ENCODE measurements around the gene KIF21B. TPM values are rescaled to one million over a fixed set of nuclear protein-coding genes. Genes with fewer than 3 reads are reported as not detected.

KIF21B gene, protein sequence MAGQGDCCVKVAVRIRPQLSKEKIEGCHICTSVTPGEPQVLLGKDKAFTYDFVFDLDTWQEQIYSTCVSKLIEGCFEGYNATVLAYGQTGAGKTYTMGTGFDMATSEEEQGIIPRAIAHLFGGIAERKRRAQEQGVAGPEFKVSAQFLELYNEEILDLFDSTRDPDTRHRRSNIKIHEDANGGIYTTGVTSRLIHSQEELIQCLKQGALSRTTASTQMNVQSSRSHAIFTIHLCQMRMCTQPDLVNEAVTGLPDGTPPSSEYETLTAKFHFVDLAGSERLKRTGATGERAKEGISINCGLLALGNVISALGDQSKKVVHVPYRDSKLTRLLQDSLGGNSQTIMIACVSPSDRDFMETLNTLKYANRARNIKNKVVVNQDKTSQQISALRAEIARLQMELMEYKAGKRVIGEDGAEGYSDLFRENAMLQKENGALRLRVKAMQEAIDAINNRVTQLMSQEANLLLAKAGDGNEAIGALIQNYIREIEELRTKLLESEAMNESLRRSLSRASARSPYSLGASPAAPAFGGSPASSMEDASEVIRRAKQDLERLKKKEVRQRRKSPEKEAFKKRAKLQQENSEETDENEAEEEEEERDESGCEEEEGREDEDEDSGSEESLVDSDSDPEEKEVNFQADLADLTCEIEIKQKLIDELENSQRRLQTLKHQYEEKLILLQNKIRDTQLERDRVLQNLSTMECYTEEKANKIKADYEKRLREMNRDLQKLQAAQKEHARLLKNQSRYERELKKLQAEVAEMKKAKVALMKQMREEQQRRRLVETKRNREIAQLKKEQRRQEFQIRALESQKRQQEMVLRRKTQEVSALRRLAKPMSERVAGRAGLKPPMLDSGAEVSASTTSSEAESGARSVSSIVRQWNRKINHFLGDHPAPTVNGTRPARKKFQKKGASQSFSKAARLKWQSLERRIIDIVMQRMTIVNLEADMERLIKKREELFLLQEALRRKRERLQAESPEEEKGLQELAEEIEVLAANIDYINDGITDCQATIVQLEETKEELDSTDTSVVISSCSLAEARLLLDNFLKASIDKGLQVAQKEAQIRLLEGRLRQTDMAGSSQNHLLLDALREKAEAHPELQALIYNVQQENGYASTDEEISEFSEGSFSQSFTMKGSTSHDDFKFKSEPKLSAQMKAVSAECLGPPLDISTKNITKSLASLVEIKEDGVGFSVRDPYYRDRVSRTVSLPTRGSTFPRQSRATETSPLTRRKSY (N-terminal part only)
- total RNA-seq: 1 to 10 TPM in 3 of 4 donors, under 1 TPM in 1; 0.82 to 3.2 (median 2.1) TPM

DNA sequence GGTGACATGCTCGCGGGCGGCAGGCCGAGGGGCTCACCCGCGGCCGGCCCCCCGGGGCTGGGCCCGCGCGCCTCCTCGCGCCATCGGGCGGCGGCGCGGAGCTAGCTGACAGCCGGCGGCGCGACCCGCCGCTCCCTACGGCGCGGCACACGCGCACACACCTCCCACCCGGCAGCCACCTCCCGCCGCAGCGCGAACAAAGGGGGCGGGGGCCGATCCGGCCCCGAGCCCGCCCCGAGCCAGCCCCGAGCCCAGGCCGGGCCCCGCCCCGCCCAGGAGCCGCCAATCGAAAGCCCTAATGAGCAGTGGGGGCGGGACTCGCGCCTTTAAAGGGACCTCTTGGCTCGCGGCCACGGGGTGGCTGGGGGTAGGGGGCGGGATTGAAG is at the start of gene KIF21B:
Gene KIF21B, minus strand, starts transcription at position 198 of the 386 bp plus-strand sequence. CDS start 331 bp downstream, outside the sequence.
- TF ChIP-seq, protein P1, sequence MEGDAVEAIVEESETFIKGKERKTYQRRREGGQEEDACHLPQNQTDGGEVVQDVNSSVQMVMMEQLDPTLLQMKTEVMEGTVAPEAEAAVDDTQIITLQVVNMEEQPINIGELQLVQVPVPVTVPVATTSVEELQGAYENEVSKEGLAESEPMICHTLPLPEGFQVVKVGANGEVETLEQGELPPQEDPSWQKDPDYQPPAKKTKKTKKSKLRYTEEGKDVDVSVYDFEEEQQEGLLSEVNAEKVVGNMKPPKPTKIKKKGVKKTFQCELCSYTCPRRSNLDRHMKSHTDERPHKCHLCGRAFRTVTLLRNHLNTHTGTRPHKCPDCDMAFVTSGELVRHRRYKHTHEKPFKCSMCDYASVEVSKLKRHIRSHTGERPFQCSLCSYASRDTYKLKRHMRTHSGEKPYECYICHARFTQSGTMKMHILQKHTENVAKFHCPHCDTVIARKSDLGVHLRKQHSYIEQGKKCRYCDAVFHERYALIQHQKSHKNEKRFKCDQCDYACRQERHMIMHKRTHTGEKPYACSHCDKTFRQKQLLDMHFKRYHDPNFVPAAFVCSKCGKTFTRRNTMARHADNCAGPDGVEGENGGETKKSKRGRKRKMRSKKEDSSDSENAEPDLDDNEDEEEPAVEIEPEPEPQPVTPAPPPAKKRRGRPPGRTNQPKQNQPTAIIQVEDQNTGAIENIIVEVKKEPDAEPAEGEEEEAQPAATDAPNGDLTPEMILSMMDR (IDR thresholded peaks at IDR 0.05; ENCODE audit: low read depth): no peak

DNA sequence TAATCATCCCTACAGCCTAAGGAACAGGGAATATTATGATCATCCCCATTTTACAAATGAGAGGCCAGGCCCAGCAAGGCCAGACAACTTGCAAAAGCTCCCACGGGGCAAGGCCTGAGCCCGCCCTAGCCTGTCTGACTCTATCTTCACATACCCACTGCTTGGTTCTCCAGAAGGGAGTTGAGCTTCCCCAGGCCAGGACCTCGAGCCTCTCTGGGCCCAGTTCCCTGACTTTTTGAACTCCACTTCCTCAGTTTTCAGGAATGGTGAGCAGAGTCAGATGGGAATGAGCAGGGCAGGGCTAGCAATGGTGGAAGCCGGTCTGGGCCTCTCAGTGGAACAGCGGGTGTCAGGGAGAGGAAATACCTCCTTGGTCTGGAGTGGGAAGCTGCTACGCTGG is 49.4 kb upstream of the KIF21B start:
- TF ChIP-seq, protein P1 (IDR thresholded peaks at IDR 0.05; ENCODE audit: low read depth): no peak

DNA sequence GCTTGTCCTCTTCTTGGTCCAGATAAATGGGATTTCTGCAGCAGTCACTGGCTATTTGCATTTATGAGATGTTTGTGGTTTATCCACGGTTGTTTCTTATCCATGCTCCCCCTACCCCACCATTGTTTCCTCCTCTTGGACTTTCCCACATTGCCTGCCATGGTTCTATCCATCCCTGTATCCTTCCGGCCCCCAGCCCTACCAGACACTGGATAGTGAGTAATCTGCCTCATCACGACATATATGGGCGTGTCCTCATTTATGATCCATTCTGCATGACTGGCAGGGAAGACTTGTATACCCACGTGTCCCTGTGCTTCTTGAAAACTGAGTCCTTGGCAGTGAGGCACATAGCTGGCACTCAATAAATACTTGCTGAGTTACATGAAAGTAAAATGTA is 48.6 kb upstream of the KIF21B start:
- TF ChIP-seq, protein P1 (IDR thresholded peaks at IDR 0.05; ENCODE audit: low read depth): no peak

DNA sequence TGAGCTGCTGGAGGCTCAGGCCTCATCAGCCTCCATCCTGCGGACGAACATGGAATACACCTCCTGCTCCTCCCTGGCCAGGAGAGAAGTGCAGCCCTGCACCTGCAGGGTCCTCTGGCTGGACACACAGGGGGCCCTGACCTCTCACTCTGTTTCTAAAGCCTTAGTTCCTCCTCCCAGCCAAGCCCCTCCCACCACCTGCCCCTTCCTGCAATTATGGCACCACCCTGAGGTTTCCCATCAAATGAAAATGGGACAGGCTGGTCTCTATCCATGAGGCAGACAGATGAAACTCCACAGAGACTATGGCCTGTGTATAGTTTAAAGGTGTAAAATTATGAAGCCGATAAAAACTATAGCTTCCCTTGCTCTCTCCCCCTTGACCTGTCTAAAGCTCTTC is 46.1 kb upstream of the KIF21B start:
- TF ChIP-seq, protein P1 (IDR thresholded peaks at IDR 0.05; ENCODE audit: low read depth): no peak

DNA sequence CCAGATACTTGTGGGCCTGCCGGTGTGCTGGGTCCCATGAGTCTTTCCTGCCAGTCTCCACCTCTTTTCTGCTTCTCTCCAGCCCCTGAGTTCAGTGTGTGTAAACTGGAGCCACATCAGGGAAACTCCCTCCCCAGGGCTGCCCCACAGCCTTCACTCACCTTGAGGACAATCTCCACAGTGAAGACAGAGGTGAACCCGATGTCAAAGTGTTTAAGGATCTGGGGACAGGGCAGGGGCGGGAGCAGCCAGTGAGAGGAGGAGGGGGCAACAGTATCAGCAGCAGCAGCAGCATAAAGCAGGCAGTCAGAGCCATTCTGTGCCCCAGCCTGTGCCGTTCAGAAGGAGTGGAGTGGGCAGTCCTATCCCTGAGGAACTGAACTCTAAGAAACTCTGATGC is 45.5 kb upstream of the KIF21B start:
- TF ChIP-seq, protein P1 (IDR thresholded peaks at IDR 0.05; ENCODE audit: low read depth): no peak

DNA sequence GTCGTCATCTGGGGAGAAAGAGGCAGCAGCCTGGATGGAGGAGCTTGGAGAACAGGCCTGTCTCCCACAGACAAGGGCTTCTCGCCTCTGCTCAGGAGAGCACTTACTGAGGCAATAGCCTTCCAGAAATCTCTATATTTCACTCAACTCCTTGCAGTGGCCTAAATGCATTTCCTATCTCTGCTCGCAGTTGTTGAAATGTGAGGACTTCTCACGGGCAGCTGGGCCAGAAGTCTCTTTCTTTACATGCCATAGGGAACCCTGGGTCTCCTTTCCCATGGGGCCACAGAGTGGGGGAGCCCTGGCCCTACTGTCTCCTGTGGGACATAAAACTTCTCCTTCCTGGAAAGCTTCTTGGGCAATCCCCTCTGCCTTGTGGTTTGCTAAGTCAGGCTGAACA is 43.5 kb upstream of the KIF21B start:
- TF ChIP-seq, protein P1 (IDR thresholded peaks at IDR 0.05; ENCODE audit: low read depth): no peak
